IPS-11a (cell line): ENCODE results near the gene NEGR1.

ENCODE experiments used
- H3K4me3 ChIP-seq: one replicate; pipeline ENCODE4 v1.5.1; 2013; ENCODE audit warnings: low read depth, low read length, control low read depth

The NEGR1 gene

GRCh38 chr1:71649608-71650007 is 632.7 kb downstream of the NEGR1 start:
- H3K4me3 ChIP-seq: no peak overlapping the region

GRCh38 chr1:71647513-71648300 is 634.6 kb downstream of the NEGR1 start:
- H3K4me3 ChIP-seq: no peak overlapping the region

GRCh38 chr1:71645015-71645414 is 637.3 kb downstream of the NEGR1 start:
- no peak overlapping the region for H3K4me3 ChIP-seq

GRCh38 chr1:71641903-71642302 is 640.4 kb downstream of the NEGR1 start:
- H3K4me3 ChIP-seq: no peak overlapping the region

- no peak overlapping the region for H3K4me3 ChIP-seq
Observed at GRCh38 chr1:71640998-71641397, 641.3 kb downstream of the NEGR1 start.

- H3K4me3 ChIP-seq: no peak overlapping the region
Observed at GRCh38 chr1:71640116-71640515, 642.2 kb downstream of the NEGR1 start.

- H3K4me3 ChIP-seq: no peak overlapping the region
Observed at GRCh38 chr1:71638081-71638766, 644.1 kb downstream of the NEGR1 start.

GRCh38 chr1:71635568-71635967 is 646.8 kb downstream of the NEGR1 start:
- H3K4me3 ChIP-seq: no peak overlapping the region

- no peak overlapping the region for H3K4me3 ChIP-seq
Observed at GRCh38 chr1:71634159-71634558, 648.2 kb downstream of the NEGR1 start.

GRCh38 chr1:71630073-71630472 is 652.3 kb downstream of the NEGR1 start:
- H3K4me3 ChIP-seq: no peak overlapping the region

- H3K4me3 ChIP-seq: no peak overlapping the region
Observed at GRCh38 chr1:71625004-71625403, 657.3 kb downstream of the NEGR1 start.

GRCh38 chr1:71623888-71624287 is 658.5 kb downstream of the NEGR1 start:
- no peak overlapping the region for H3K4me3 ChIP-seq

GRCh38 chr1:71621785-71622184 is 660.6 kb downstream of the NEGR1 start:
- H3K4me3 ChIP-seq: no peak overlapping the region

- no peak overlapping the region for H3K4me3 ChIP-seq
Observed at GRCh38 chr1:71618766-71619530, 663.4 kb downstream of the NEGR1 start.

- H3K4me3 ChIP-seq: no peak overlapping the region
Observed at GRCh38 chr1:71618191-71618590, 664.1 kb downstream of the NEGR1 start.

- no peak overlapping the region for H3K4me3 ChIP-seq
Observed at GRCh38 chr1:71610476-71610875, 671.9 kb downstream of the NEGR1 start.

GRCh38 chr1:71603044-71603776 is 679.1 kb downstream of the NEGR1 start:
- H3K4me3 ChIP-seq: no peak overlapping the region

GRCh38 chr1:71600023-71600422 is 682.3 kb downstream of the NEGR1 start:
- no peak overlapping the region for H3K4me3 ChIP-seq

- H3K4me3 ChIP-seq: no peak overlapping the region
Observed at GRCh38 chr1:71599306-71599705, 683.0 kb downstream of the NEGR1 start.

- H3K4me3 ChIP-seq: no peak overlapping the region
Observed at GRCh38 chr1:71593523-71593922, 688.8 kb downstream of the NEGR1 start.

- H3K4me3 ChIP-seq: no peak overlapping the region
Observed at GRCh38 chr1:71592646-71593274, 689.6 kb downstream of the NEGR1 start.
